IMR-90 (cell line): Measurements from ENCODE around the gene PLA2G4B. TPM values are rescaled to one million over a fixed set of nuclear protein-coding genes. Genes with fewer than 3 reads are reported as not detected.

Experiments
- ATAC-seq: fragments of 200-7000 bp; cut with Tn5 transposase; 2 replicates; pipeline ENCODE4 v1.9.1; 2020; ENCODE audit warnings: low read depth, mild to moderate bottlenecking, moderate library complexity
- BruUV-seq: library from RNA; stranded (reverse); fragments of 400-500 nt; replicated peaks from 2 replicates; lab custom pipeline; 2021; lab: Mats Ljungman, UMichigan
- CTCF ChIA-PET: fragments of 300-600 bp; formaldehyde crosslinking; extraction: SDS; loops from one replicate; lab custom pipeline; 2021; ENCODE audit warnings: antibody characterized with exemption; lab: Yijun Ruan, JAX
- POLR2A ChIA-PET: fragments of 300-600 bp; sonication (Branson Sonifier 250); formaldehyde crosslinking; loops from one replicate; lab custom pipeline; 2022; ENCODE audit warnings: antibody characterized with exemption; ENCODE audit not compliant: unreplicated experiment; lab: Charles Lee
- DNase-seq: peaks from one replicate; pipeline ENCODE4 v3.0.0; 2013
- H2AFZ ChIP-seq: replicated peaks from 2 replicates; pipeline ENCODE3; 2013; ENCODE audit warnings: low read length, mild to moderate bottlenecking; ENCODE audit not compliant: poor library complexity
- H2AK5ac ChIP-seq: 2 replicates; pipeline ENCODE4 v1.6.1; 2013; ENCODE audit warnings: low read depth, low read length, inconsistent platforms
- H2AK9ac ChIP-seq: replicated peaks from 2 replicates; pipeline ENCODE3; 2013; ENCODE audit warnings: mild to moderate bottlenecking, low read depth, low read length, moderate library complexity; ENCODE audit not compliant: poor library complexity
- H2BK120ac ChIP-seq: 2 replicates; pipeline ENCODE4 v1.6.1; 2013; ENCODE audit warnings: low read depth, low read length, inconsistent platforms
- H2BK15ac ChIP-seq: 3 replicates; pipeline ENCODE4 v1.6.1; 2013; ENCODE audit warnings: low read depth, low read length, inconsistent platforms
- H2BK20ac ChIP-seq: 2 replicates; pipeline ENCODE4 v1.6.1; 2013; ENCODE audit warnings: low read depth, mild to moderate bottlenecking, inconsistent platforms, low read length, moderate library complexity
- H2BK5ac ChIP-seq: 2 replicates; pipeline ENCODE4 v1.6.1; 2013; ENCODE audit warnings: mild to moderate bottlenecking, low read depth, low read length, inconsistent platforms; ENCODE audit not compliant: poor library complexity, severe bottlenecking
- H3K14ac ChIP-seq: replicated peaks from 2 replicates; pipeline ENCODE4 v1.6.1; 2013; ENCODE audit warnings: low read depth, low read length, inconsistent platforms
- H3K18ac ChIP-seq: 2 replicates; pipeline ENCODE4 v1.6.1; 2013; ENCODE audit warnings: low read depth, low read length, control low read depth
- H3K23ac ChIP-seq: 2 replicates; pipeline ENCODE4 v1.6.1; 2013; ENCODE audit warnings: low read depth, low read length, inconsistent platforms
- H3K27ac ChIP-seq: 2 replicates; pipeline ENCODE4 v1.5.1; 2013; ENCODE audit warnings: mild to moderate bottlenecking, control low read depth, low read length; ENCODE audit not compliant: insufficient read depth
- H3K27me3 ChIP-seq: 2 replicates; pipeline ENCODE4 v1.6.1; 2013; ENCODE audit warnings: low read length; ENCODE audit not compliant: control insufficient read depth, insufficient read depth
- H3K36me3 ChIP-seq: 2 replicates; pipeline ENCODE4 v1.6.1; 2013; ENCODE audit warnings: low read length, mixed read lengths; ENCODE audit not compliant: control insufficient read depth, insufficient read depth
- H3K4ac ChIP-seq: 2 replicates; pipeline ENCODE4 v1.6.1; 2013; ENCODE audit warnings: low read depth, low read length, inconsistent platforms
- H3K4me1 ChIP-seq: 2 replicates; pipeline ENCODE4 v1.6.1; 2013; ENCODE audit warnings: low read length, mixed read lengths; ENCODE audit not compliant: control insufficient read depth, insufficient read depth
- H3K4me2 ChIP-seq: 2 replicates; pipeline ENCODE4 v1.6.1; 2013; ENCODE audit warnings: low read depth, mild to moderate bottlenecking, control low read depth, low read length, moderate library complexity
- H3K4me3 ChIP-seq: 2 replicates; pipeline ENCODE4 v1.5.1; 2013; ENCODE audit warnings: low read depth, mild to moderate bottlenecking, control low read depth, low read length, moderate library complexity; ENCODE audit not compliant: insufficient read depth
- H3K56ac ChIP-seq: 2 replicates; pipeline ENCODE4 v1.6.1; 2013; ENCODE audit warnings: low read length, inconsistent platforms; ENCODE audit not compliant: insufficient read depth; ENCODE audit errors: extremely low read depth
- H3K79me1 ChIP-seq, 2 experiments: 2 replicates each; pipeline ENCODE4 v1.6.1; 2013; ENCODE audit warnings: low read length in 2 of 2, inconsistent platforms in 1 of 2, low read depth in 1 of 2
- H3K9ac ChIP-seq: 2 replicates; pipeline ENCODE4 v1.6.1; 2013; ENCODE audit warnings: low read depth, low read length, control low read depth
- H3K9me1 ChIP-seq: 2 replicates; pipeline ENCODE4 v1.6.1; 2013; ENCODE audit warnings: low read length, inconsistent platforms; ENCODE audit not compliant: insufficient read depth
- H3K9me3 ChIP-seq: 2 replicates; pipeline ENCODE4 v1.6.1; 2013; ENCODE audit warnings: low read length; ENCODE audit not compliant: control insufficient read depth, insufficient read depth
- H4K20me1 ChIP-seq: 2 replicates; pipeline ENCODE4 v1.6.1; 2013; ENCODE audit warnings: low read length, inconsistent platforms; ENCODE audit not compliant: insufficient read depth
- H4K5ac ChIP-seq: 2 replicates; pipeline ENCODE4 v1.6.1; 2013; ENCODE audit warnings: mild to moderate bottlenecking, low read depth, low read length, control low read depth
- H4K8ac ChIP-seq, 2 experiments: 2 replicates each; pipeline ENCODE4 v1.6.1; 2013; ENCODE audit warnings: low read depth in 2 of 2, low read length in 2 of 2, control low read depth in 1 of 2, inconsistent platforms in 1 of 2
- H4K91ac ChIP-seq: 2 replicates; pipeline ENCODE4 v1.6.1; 2013; ENCODE audit warnings: low read depth, low read length, inconsistent platforms; ENCODE audit not compliant: insufficient read depth
- CEBPB ChIP-seq: IDR thresholded peaks from 2 replicates; pipeline ENCODE4 v1.6.1; 2012; ENCODE audit warnings: low read depth, low read length, improper control_type of control experiment
- FOS ChIP-seq: fragments of 150-350 bp; IDR thresholded peaks from 2 replicates; pipeline ENCODE4 v1.6.1; 2016; ENCODE audit warnings: low read depth, low read length
- MAZ ChIP-seq: IDR thresholded peaks from 2 replicates; pipeline ENCODE4 v1.6.1; 2012; ENCODE audit warnings: low read depth, mild to moderate bottlenecking, low read length, improper control_type of control experiment, moderate library complexity, borderline replicate concordance
- WGBS, 2 experiments: methylation state at CpG; one replicate each; pipeline versions ENCODE4 v1.1.5 to v1.1.7; 2013; ENCODE audit warnings: missing lambda C conversion rate in 2 of 2; ENCODE audit not compliant: insufficient read length in 1 of 2; ENCODE audit errors: extremely low coverage in 2 of 2; 5-methylcytosine and 5-hydroxymethylcytosine counted together
- dilution Hi-C: fragments of 300-500 bp; cut with HindIII; formaldehyde crosslinking; loops from one replicate; pipeline ENCODE4 v1.14.3; 2018; ENCODE audit warnings: low sequenced_read_pairs; ENCODE audit not compliant: unreplicated experiment
- in situ Hi-C: fragments of 300-500 bp; cut with MboI; formaldehyde crosslinking; loops from 3 replicates; pipeline ENCODE4 v1.14.3; 2019; ENCODE audit warnings: low sequenced_read_pairs, inconsistent platforms, mixed read lengths
- intact Hi-C: fragments of 100-400 bp; cut with micrococcal nuclease; formaldehyde crosslinking; loops from 2 replicates; pipeline ENCODE4 v1.10.0; 2022
- polyA plus RNA-seq, 3 experiments: library from polyadenylated mRNA; depleted of rRNA; stranded (reverse); fragments of >200 nt; gene quantifications; 2 replicates each; pipeline ENCODE4 v1.2.3, GENCODE V29; 2012; ENCODE audit warnings: low replicate concordance in 1 of 3
- total RNA-seq: library from RNA; depleted of rRNA; stranded (reverse); fragments of >200 nt; gene quantifications from 2 replicates; pipeline ENCODE4 v1.2.3, GENCODE V29; 2012

PLA2G4B gene
- total and polyA plus RNA-seq, 2 of the 4 experiments (the other 2 are of a cell fraction): 0.18 to 3.1 TPM

GRCh38 chr15:41832208-41832607, 6.4 kb upstream of the PLA2G4B start:
- H3K9me1 ChIP-seq: peaks cover 11% of the 10 kb centered on the region; the same call in 1 of the 2 replicates
- peaks cover 2% of the 10 kb centered on the region; the same call in 1 of the 2 replicates for H3K4me1 ChIP-seq
- H4K91ac ChIP-seq: no peak overlapping the region
- H4K8ac ChIP-seq: no peak overlapping the region
- intact Hi-C loops (no loop called here), dilution Hi-C loops (no loop called here), in situ Hi-C loops (no loop called here)
- DNase-seq: no peak
- H3K9ac ChIP-seq: no peak overlapping the region
- CTCF ChIA-PET: no interaction called here
- no peak overlapping the region for H3K56ac ChIP-seq
- no peak overlapping the region for H3K4ac ChIP-seq
- H2BK5ac ChIP-seq: no peak overlapping the region
- H2BK15ac ChIP-seq: no peak overlapping the region
- no peak overlapping the region for H3K23ac ChIP-seq
- peak; percentile 71 for TF ChIP-seq CEBPB
- TF ChIP-seq MAZ: no peak
- no peak for TF ChIP-seq FOS
- no peak overlapping the region for H3K14ac ChIP-seq
- no peak overlapping the region for H3K18ac ChIP-seq
- BruUV-seq: no TSS peak
- H4K5ac ChIP-seq: no peak overlapping the region
- 96% methylated on average over 7 of the region's 10 CpGs; no CpG with 5 or more reads in 1 of the 2 experiments for WGBS, 2 experiments
- no peak overlapping the region for H2BK120ac ChIP-seq
- H3K4me2 ChIP-seq: no peak overlapping the region
- no peak overlapping the region for H3K27ac ChIP-seq
- H4K20me1 ChIP-seq: peaks cover 10% of the 10 kb centered on the region
- POLR2A ChIA-PET: no interaction called here
- peaks cover 3% of the 10 kb centered on the region for H3K36me3 ChIP-seq
- H2AFZ ChIP-seq: no peak overlapping the region
- H3K4me3 ChIP-seq: no peak overlapping the region
- no peak overlapping the region for H2AK9ac ChIP-seq
- no peaks in the 10 kb centered on the region for H3K27me3 ChIP-seq
- no peak overlapping the region for H2BK20ac ChIP-seq
- H3K79me1 ChIP-seq: peaks cover 17 to 33% of the 10 kb centered on the region in 2 experiments
- no peaks in the 10 kb centered on the region for H3K9me3 ChIP-seq
- no peak for ATAC-seq
- no peak overlapping the region for H2AK5ac ChIP-seq
